Aortic smooth muscle cell (primary cell): ENCODE results near the gene DPY19L1. TPM values are rescaled to one million over a fixed set of nuclear protein-coding genes. Genes with fewer than 3 reads are reported as not detected.

Experiments used
- total RNA-seq: library from RNA; depleted of rRNA; stranded (reverse); fragments of >200 nt; gene quantifications from 2 replicates; pipeline ENCODE4 v1.2.3, GENCODE V29; 2014

DPY19L1 gene
- total RNA-seq, result 42.9 and 48.9 TPM in 2 replicates

GRCh38 chr7:35037211-35037525, at the start of gene DPY19L1:
TSS of gene DPY19L1 (minus strand) at chr7:35037485. CDS start at chr7:35037394, 91 bp downstream.

Other genes starting within 250 kb of the DPY19L1 start
- gene TBX20, start 216.6 kb upstream of the DPY19L1 start, total RNA-seq, result 7.5 and 12.0 TPM in 2 replicates